GM19193 (cell line): Measurements from ENCODE around the gene BABAM2.

Source experiments
- POLR2A ChIP-seq: IDR thresholded peaks from 4 replicates; pipeline ENCODE4 v1.6.1; 2011; ENCODE audit not compliant: insufficient read depth, insufficient read length; ENCODE audit errors: extremely low read depth

Gene BABAM2

GRCh38 chr2:28085201-28085600 lies 194.7 kb downstream of the BABAM2 start:
- TF ChIP-seq POLR2A, result no peak

GRCh38 chr2:28086611-28087010 lies 196.1 kb downstream of the BABAM2 start:
- no peak for TF ChIP-seq POLR2A

GRCh38 chr2:28088970-28089369 lies 198.4 kb downstream of the BABAM2 start:
- no peak for TF ChIP-seq POLR2A

GRCh38 chr2:28089486-28089885 lies 199.0 kb downstream of the BABAM2 start:
- TF ChIP-seq POLR2A, result no peak

GRCh38 chr2:28093308-28093707 lies 202.8 kb downstream of the BABAM2 start:
- no peak for TF ChIP-seq POLR2A

- TF ChIP-seq POLR2A, result no peak
Measured at GRCh38 chr2:28093768-28094167, 203.2 kb downstream of the BABAM2 start.

GRCh38 chr2:28094739-28095138 lies 204.2 kb downstream of the BABAM2 start:
- TF ChIP-seq POLR2A, result no peak

- no peak for TF ChIP-seq POLR2A
Measured at GRCh38 chr2:28095622-28096021, 205.1 kb downstream of the BABAM2 start.

GRCh38 chr2:28096421-28096820 lies 205.9 kb downstream of the BABAM2 start:
- no peak for TF ChIP-seq POLR2A

GRCh38 chr2:28098501-28099225 lies 208.1 kb downstream of the BABAM2 start:
- TF ChIP-seq POLR2A, result no peak

- TF ChIP-seq POLR2A, result no peak
Measured at GRCh38 chr2:28101123-28101522, 210.6 kb downstream of the BABAM2 start.

- TF ChIP-seq POLR2A, result no peak
Measured at GRCh38 chr2:28101892-28102291, 211.4 kb downstream of the BABAM2 start.

- TF ChIP-seq POLR2A, result no peak
Measured at GRCh38 chr2:28102455-28102874, 211.9 kb downstream of the BABAM2 start.

GRCh38 chr2:28103611-28104010 lies 213.1 kb downstream of the BABAM2 start:
- TF ChIP-seq POLR2A, result no peak

GRCh38 chr2:28108143-28108542 lies 217.6 kb downstream of the BABAM2 start:
- no peak for TF ChIP-seq POLR2A

- TF ChIP-seq POLR2A, result no peak
Measured at GRCh38 chr2:28117104-28117596, 226.6 kb downstream of the BABAM2 start.
